IMR-90 (cell line): ENCODE data around the gene ANKRD13B.

Experiments used
- CEBPB ChIP-seq: IDR thresholded peaks from 2 replicates; pipeline ENCODE4 v1.6.1; 2012; ENCODE audit warnings: low read depth, low read length, improper control_type of control experiment
- CHD1 ChIP-seq: IDR thresholded peaks from 2 replicates; pipeline ENCODE4 v1.6.1; 2012; ENCODE audit warnings: low read depth, low read length, improper control_type of control experiment
- FOS ChIP-seq: fragments of 150-350 bp; IDR thresholded peaks from 2 replicates; pipeline ENCODE4 v1.6.1; 2016; ENCODE audit warnings: low read depth, low read length
- MAFK ChIP-seq: IDR thresholded peaks from 2 replicates; pipeline ENCODE4 v1.6.1; 2012; ENCODE audit warnings: low read depth, low read length, improper control_type of control experiment
- NFE2L2 ChIP-seq: fragments of 150-350 bp; IDR thresholded peaks from 2 replicates; pipeline ENCODE4 v1.6.1; 2016; ENCODE audit warnings: low read depth, mild to moderate bottlenecking, low read length
- POLR2A ChIP-seq: IDR thresholded peaks from 2 replicates; pipeline ENCODE4 v1.6.1; 2012; ENCODE audit warnings: mild to moderate bottlenecking, low read depth, low read length
- RAD21 ChIP-seq: IDR thresholded peaks from 2 replicates; pipeline ENCODE4 v1.6.1; 2012; ENCODE audit warnings: low read length, improper control_type of control experiment
- RCOR1 ChIP-seq: IDR thresholded peaks from 2 replicates; pipeline ENCODE4 v1.6.1; 2012; ENCODE audit warnings: mild to moderate bottlenecking, low read length, improper control_type of control experiment; ENCODE audit not compliant: insufficient replicate concordance
- RFX5 ChIP-seq: IDR thresholded peaks from 2 replicates; pipeline ENCODE4 v1.8.0; 2012; ENCODE audit warnings: low read depth, mild to moderate bottlenecking, low read length, moderate library complexity
- TF ChIP-seq, protein P1 (sequence below): conservative IDR thresholded peaks from 2 replicates; pipeline ENCODE4 v1.5.1; 2012; ENCODE audit warnings: mild to moderate bottlenecking, low read depth, low read length, improper control_type of control experiment
- TF ChIP-seq, protein P2 (sequence below): fragments of 150-350 bp; IDR thresholded peaks from 2 replicates; pipeline ENCODE4 v1.6.1; 2016; ENCODE audit warnings: low read depth, mild to moderate bottlenecking, low read length, moderate library complexity, borderline replicate concordance
- TF ChIP-seq, protein P3 (sequence below): fragments of 150-350 bp; IDR thresholded peaks from 2 replicates; pipeline ENCODE4 v1.6.1; 2017; ENCODE audit warnings: mild to moderate bottlenecking, antibody characterized with exemption, low read length, low read depth

DNA sequence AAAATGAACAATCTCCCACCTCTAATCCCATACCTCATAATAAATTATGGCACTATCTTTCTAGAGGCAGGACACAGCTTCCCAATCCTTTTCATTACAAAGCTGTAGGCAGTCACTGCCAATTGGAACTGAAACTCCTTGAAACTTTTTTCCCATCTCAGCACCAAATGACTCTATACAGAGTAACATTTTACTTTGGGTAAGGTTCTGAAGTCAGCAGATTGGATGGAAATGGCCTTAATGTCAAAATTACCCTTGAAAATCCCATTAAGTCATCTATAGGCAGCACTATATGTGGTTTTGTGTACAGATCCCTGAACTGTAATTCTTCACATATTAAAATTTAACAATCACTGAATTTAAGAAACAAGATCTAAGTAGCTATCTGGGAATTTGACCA lies 60.0 kb downstream of the ANKRD13B start:
- TF ChIP-seq CHD1 (no peak), CEBPB (no peak), FOS (no peak), RAD21 (no peak), MAFK (no peak), POLR2A (no peak), RCOR1 (no peak), NFE2L2 (no peak), RFX5 (no peak)
- TF ChIP-seq, protein P1, sequence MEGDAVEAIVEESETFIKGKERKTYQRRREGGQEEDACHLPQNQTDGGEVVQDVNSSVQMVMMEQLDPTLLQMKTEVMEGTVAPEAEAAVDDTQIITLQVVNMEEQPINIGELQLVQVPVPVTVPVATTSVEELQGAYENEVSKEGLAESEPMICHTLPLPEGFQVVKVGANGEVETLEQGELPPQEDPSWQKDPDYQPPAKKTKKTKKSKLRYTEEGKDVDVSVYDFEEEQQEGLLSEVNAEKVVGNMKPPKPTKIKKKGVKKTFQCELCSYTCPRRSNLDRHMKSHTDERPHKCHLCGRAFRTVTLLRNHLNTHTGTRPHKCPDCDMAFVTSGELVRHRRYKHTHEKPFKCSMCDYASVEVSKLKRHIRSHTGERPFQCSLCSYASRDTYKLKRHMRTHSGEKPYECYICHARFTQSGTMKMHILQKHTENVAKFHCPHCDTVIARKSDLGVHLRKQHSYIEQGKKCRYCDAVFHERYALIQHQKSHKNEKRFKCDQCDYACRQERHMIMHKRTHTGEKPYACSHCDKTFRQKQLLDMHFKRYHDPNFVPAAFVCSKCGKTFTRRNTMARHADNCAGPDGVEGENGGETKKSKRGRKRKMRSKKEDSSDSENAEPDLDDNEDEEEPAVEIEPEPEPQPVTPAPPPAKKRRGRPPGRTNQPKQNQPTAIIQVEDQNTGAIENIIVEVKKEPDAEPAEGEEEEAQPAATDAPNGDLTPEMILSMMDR = no peak
- TF ChIP-seq, protein P2, sequence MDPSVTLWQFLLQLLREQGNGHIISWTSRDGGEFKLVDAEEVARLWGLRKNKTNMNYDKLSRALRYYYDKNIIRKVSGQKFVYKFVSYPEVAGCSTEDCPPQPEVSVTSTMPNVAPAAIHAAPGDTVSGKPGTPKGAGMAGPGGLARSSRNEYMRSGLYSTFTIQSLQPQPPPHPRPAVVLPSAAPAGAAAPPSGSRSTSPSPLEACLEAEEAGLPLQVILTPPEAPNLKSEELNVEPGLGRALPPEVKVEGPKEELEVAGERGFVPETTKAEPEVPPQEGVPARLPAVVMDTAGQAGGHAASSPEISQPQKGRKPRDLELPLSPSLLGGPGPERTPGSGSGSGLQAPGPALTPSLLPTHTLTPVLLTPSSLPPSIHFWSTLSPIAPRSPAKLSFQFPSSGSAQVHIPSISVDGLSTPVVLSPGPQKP = no peak
- TF ChIP-seq, protein P3, sequence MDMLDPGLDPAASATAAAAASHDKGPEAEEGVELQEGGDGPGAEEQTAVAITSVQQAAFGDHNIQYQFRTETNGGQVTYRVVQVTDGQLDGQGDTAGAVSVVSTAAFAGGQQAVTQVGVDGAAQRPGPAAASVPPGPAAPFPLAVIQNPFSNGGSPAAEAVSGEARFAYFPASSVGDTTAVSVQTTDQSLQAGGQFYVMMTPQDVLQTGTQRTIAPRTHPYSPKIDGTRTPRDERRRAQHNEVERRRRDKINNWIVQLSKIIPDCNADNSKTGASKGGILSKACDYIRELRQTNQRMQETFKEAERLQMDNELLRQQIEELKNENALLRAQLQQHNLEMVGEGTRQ = no peak
